ENCODE results near the gene DGKD. TPM values are rescaled to one million over a fixed set of nuclear protein-coding genes. Genes with fewer than 3 reads are reported as not detected.

The DGKD gene
- total and polyA plus RNA-seq, 9 of the 15 experiments (the other 6 are each of a cell fraction or from before 2014, with no cell fraction given) = 0.52 to 29.5 (median 10.6) TPM

GRCh38 chr2:233350708-233351107 is 3.6 kb upstream of the DGKD start (continued):
- TF ChIP-seq CEBPZ (IDR thresholded peaks at IDR 0.05; ENCODE audit: borderline replicate concordance, low read depth, low read length) (no peak), BCLAF1 (IDR thresholded peaks at IDR 0.05; ENCODE audit: borderline replicate concordance in 1 of 2, control insufficient read depth in 1 of 2, low read depth in 2 of 2, low read length in 1 of 2) (no peak), ZFP30 (CRISPR knock-in tag; IDR thresholded peaks at IDR 0.05; ENCODE audit: borderline replicate concordance) (no peak), ZFP1 (CRISPR knock-in tag; IDR thresholded peaks at IDR 0.05) (no peak), RFX1 (IDR thresholded peaks at IDR 0.05) (peak; percentile 69), SMC3 (conservative IDR thresholded peaks at IDR 0.05; ENCODE audit: insufficient read depth, low read depth, low read length) (no peak), IRF1 (CRISPR knock-in tag; IDR thresholded peaks at IDR 0.05; ENCODE audit: borderline replicate concordance) (no peak), ZEB2 (IDR thresholded peaks at IDR 0.05) (peak; percentile 89), POLR2AphosphoS2 (IDR thresholded peaks at IDR 0.05; ENCODE audit: low read length) (no peak), YY1 (IDR thresholded peaks at IDR 0.05; ENCODE audit: borderline replicate concordance in 1 of 3, control insufficient read depth in 1 of 3, extremely low read depth in 1 of 3, insufficient read depth in 3 of 3, insufficient read length in 1 of 3, insufficient replicate concordance in 2 of 3, low read depth in 1 of 3, low read length in 2 of 3) (peak in 1 of 3 experiments; percentile 57), SOX6 (IDR thresholded peaks at IDR 0.05) (peak; percentile 65), TEAD1 (CRISPR knock-in tag; IDR thresholded peaks at IDR 0.05) (no peak), KLF6 (CRISPR knock-in tag; IDR thresholded peaks at IDR 0.05; ENCODE audit: borderline replicate concordance) (no peak), THAP12 (CRISPR knock-in tag; IDR thresholded peaks at IDR 0.05) (no peak), EP300 (IDR thresholded peaks at IDR 0.05; ENCODE audit: low read length) (peak; percentile 72), KDM4B (IDR thresholded peaks at IDR 0.05; ENCODE audit: borderline replicate concordance in 2 of 2, low read depth in 1 of 2) (no peak), EP400 (IDR thresholded peaks at IDR 0.05) (peak; percentile 39; the same call in 1 of the 2 replicates), CBX1 (IDR thresholded peaks at IDR 0.05; ENCODE audit: low read depth) (no peak)
